Caco-2 (cell line): Measurements from ENCODE around the gene LYPD5. TPM values are rescaled to one million over a fixed set of nuclear protein-coding genes. Genes with fewer than 3 reads are reported as not detected.

Source experiments
- BruUV-seq: library from RNA; stranded (reverse); fragments of 400-500 nt; replicated peaks from 2 replicates; lab custom pipeline; 2021; lab: Mats Ljungman, UMichigan
- CTCF ChIA-PET: fragments of 300-600 bp; sonication (Branson Sonifier 250); formaldehyde crosslinking; loops from one replicate; lab custom pipeline; 2022; ENCODE audit warnings: antibody characterized with exemption; lab: Charles Lee
- POLR2A ChIA-PET: fragments of 300-600 bp; sonication (Branson Sonifier 250); formaldehyde crosslinking; loops from one replicate; lab custom pipeline; 2022; ENCODE audit warnings: antibody characterized with exemption; lab: Charles Lee
- DNase-seq, 2 experiments: peaks; one replicate each; pipeline versions ENCODE4 v3.0.0 to v3.0.0-alpha.2; 2020 to 2022
- H3K27me3 ChIP-seq: replicated peaks from 2 replicates; pipeline ENCODE4 v1.6.0; 2011; ENCODE audit warnings: low read length; ENCODE audit not compliant: control insufficient read depth, insufficient read depth
- H3K36me3 ChIP-seq: 2 replicates; pipeline ENCODE4 v1.5.1; 2011; ENCODE audit warnings: low read length; ENCODE audit not compliant: control insufficient read depth, insufficient read depth
- H3K4me1 ChIP-seq: fragments of 250-450 bp; sonication (Bioruptor Pico); 2 replicates; pipeline ENCODE4 v1.5.1; 2020; ENCODE audit warnings: mild to moderate bottlenecking
- H3K4me3 ChIP-seq: 2 replicates; pipeline ENCODE4 v1.5.1; 2011; ENCODE audit warnings: low read depth, mild to moderate bottlenecking, control low read depth, low read length
- H3K9me3 ChIP-seq: fragments of 250-450 bp; sonication (Bioruptor Pico); 2 replicates; pipeline ENCODE4 v1.5.1; 2020; ENCODE audit warnings: mild to moderate bottlenecking, moderate library complexity
- H3K27ac Mint-ChIP-seq: one replicate; pipeline ENCODE4 v1.8.0; 2022; ENCODE audit warnings: mixed read lengths; ENCODE audit not compliant: unreplicated experiment
- H3K27me3 Mint-ChIP-seq: one replicate; pipeline ENCODE4 v1.8.0; 2022; ENCODE audit warnings: mixed read lengths; ENCODE audit not compliant: insufficient read depth, unreplicated experiment
- H3K36me3 Mint-ChIP-seq: one replicate; pipeline ENCODE4 v1.8.0; 2022; ENCODE audit warnings: mild to moderate bottlenecking, mixed read lengths; ENCODE audit not compliant: insufficient read depth, unreplicated experiment
- H3K4me1 Mint-ChIP-seq: one replicate; pipeline ENCODE4 v1.8.0; 2022; ENCODE audit warnings: low read depth, mixed read lengths; ENCODE audit not compliant: unreplicated experiment
- H3K4me3 Mint-ChIP-seq: one replicate; pipeline ENCODE4 v1.8.0; 2022; ENCODE audit warnings: mild to moderate bottlenecking, moderate library complexity, mixed read lengths; ENCODE audit not compliant: unreplicated experiment
- H3K9me3 Mint-ChIP-seq: one replicate; pipeline ENCODE4 v1.8.0; 2022; ENCODE audit warnings: mixed read lengths; ENCODE audit not compliant: unreplicated experiment
- intact Hi-C: fragments of 100-400 bp; cut with micrococcal nuclease; formaldehyde crosslinking; loops from one replicate; pipeline ENCODE4 v1.10.0; 2022; ENCODE audit not compliant: unreplicated experiment
- total RNA-seq: library from RNA; stranded (reverse); gene quantifications from 2 replicates; pipeline ENCODE4 v1.2.3, GENCODE V29; 2022
- TF ChIP-seq, protein P1 (sequence below), 2 experiments: fragments of 200-600 bp in 1 of 2; IDR thresholded peaks; 1 replicate in 1 of 2; 2 replicates in 1 of 2; pipeline versions ENCODE4 v1.5.1 to v1.8.0; 2011 to 2022; ENCODE audit warnings: antibody characterized with exemption in 1 of 2, control low read depth in 1 of 2, inconsistent platforms in 1 of 2, low read depth in 1 of 2, low read length in 1 of 2, mild to moderate bottlenecking in 1 of 2, moderate library complexity in 1 of 2; ENCODE audit not compliant: insufficient read depth in 1 of 2, severe bottlenecking in 1 of 2, unreplicated experiment in 1 of 2

Gene LYPD5
- total RNA-seq, 1 experiment from 2014 or later: 0.95 TPM

DNA sequence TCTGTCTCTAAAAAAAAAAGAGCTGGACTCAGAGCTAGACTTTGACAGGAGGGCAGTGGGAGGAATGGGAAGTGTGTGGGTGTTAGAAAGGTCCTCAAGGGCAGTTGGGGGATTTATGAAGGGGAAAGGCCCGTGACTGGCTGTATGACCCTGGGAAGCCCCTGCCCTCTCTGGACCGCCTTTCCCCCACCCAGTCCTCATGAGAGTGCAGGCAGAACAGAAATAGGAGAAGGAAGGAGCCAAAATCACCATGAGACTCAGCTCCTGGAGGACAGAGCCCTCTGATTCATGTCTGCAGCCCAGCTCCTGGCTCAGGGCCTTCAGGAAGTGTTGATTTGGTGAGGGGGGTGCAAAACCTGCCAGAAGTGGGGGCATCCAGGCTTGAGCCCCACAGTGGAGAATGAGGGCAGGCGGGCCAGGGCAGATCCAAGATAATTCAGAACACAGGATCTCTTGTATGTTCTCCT is 38.7 kb downstream of the LYPD5 start:
- Mint-ChIP-seq H3K27ac (no peak overlapping the region), H3K27me3 (no peaks in the 10 kb centered on the region), H3K4me1 (peaks cover 19% of the 10 kb centered on the region), H3K4me3 (no peak overlapping the region), H3K36me3 (peaks cover 11% of the 10 kb centered on the region), H3K9me3 (no peaks in the 10 kb centered on the region)
- TF ChIP-seq, protein P1, sequence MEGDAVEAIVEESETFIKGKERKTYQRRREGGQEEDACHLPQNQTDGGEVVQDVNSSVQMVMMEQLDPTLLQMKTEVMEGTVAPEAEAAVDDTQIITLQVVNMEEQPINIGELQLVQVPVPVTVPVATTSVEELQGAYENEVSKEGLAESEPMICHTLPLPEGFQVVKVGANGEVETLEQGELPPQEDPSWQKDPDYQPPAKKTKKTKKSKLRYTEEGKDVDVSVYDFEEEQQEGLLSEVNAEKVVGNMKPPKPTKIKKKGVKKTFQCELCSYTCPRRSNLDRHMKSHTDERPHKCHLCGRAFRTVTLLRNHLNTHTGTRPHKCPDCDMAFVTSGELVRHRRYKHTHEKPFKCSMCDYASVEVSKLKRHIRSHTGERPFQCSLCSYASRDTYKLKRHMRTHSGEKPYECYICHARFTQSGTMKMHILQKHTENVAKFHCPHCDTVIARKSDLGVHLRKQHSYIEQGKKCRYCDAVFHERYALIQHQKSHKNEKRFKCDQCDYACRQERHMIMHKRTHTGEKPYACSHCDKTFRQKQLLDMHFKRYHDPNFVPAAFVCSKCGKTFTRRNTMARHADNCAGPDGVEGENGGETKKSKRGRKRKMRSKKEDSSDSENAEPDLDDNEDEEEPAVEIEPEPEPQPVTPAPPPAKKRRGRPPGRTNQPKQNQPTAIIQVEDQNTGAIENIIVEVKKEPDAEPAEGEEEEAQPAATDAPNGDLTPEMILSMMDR (IDR thresholded peaks at IDR 0.05; ENCODE audit: insufficient read depth in 1 of 2, low read depth in 1 of 2, low read length in 1 of 2, severe bottlenecking in 1 of 2, unreplicated experiment in 1 of 2): no peak
- no peak for DNase-seq
- intact Hi-C loops: no loop called here
- POLR2A ChIA-PET: interaction anchor here (0.6 kb wide), 1 partner anchor 9 kb away, joined by 3 read pairs; no protein-coding TSS in a partner anchor
- CTCF ChIA-PET: interaction anchor here (1.5 kb wide), 1 partner anchor 18 kb away, joined by 3 read pairs; no protein-coding TSS in a partner anchor
- peaks cover 5% of the 10 kb centered on the region; the same call in 1 of the 2 replicates for H3K4me1 ChIP-seq
- no TSS peak for BruUV-seq
- H3K36me3 ChIP-seq: peaks cover 1% of the 10 kb centered on the region; the same call in 1 of the 2 replicates
- H3K9me3 ChIP-seq: no peaks in the 10 kb centered on the region
- no peaks in the 10 kb centered on the region for H3K27me3 ChIP-seq
- H3K4me3 ChIP-seq: no peak overlapping the region

DNA sequence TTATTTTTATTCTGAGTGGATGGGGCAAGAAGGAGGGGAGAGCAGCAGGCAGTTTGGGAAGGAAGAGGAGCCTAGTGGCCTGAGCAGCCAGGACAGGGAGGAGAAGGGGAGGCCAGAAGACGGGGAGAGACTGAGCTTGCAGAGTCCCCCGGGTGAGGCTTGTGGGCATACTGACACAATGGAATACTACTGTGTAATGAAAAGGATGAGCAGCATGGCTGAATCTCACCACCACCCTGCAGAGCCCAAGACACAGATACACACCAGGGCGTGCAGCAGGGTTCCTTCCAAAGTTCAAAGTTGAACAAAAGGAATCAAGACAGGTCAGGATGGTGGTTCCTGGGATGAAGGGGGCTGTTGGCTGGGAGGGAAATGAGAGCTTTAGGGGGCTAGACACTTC is 39.4 kb downstream of the LYPD5 start:
- no peak overlapping the region for H3K4me3 ChIP-seq
- no peak for DNase-seq
- Mint-ChIP-seq H3K4me3 (no peak overlapping the region), H3K27ac (no peak overlapping the region), H3K4me1 (peaks cover 19% of the 10 kb centered on the region), H3K9me3 (no peaks in the 10 kb centered on the region), H3K27me3 (no peaks in the 10 kb centered on the region), H3K36me3 (peaks cover 11% of the 10 kb centered on the region)
- peaks cover 5% of the 10 kb centered on the region; the same call in 1 of the 2 replicates for H3K4me1 ChIP-seq
- intact Hi-C loops: no loop called here
- no TSS peak for BruUV-seq
- no peaks in the 10 kb centered on the region for H3K27me3 ChIP-seq
- peaks cover 1% of the 10 kb centered on the region; the same call in 1 of the 2 replicates for H3K36me3 ChIP-seq
- ChIA-PET POLR2A (no interaction called here), CTCF (interaction anchor here (1.5 kb wide), 1 partner anchor 18 kb away, joined by 3 read pairs; no protein-coding TSS in a partner anchor)
- H3K9me3 ChIP-seq: no peaks in the 10 kb centered on the region
- TF ChIP-seq, protein P1 (IDR thresholded peaks at IDR 0.05; ENCODE audit: insufficient read depth in 1 of 2, low read depth in 1 of 2, low read length in 1 of 2, severe bottlenecking in 1 of 2, unreplicated experiment in 1 of 2): no peak

DNA sequence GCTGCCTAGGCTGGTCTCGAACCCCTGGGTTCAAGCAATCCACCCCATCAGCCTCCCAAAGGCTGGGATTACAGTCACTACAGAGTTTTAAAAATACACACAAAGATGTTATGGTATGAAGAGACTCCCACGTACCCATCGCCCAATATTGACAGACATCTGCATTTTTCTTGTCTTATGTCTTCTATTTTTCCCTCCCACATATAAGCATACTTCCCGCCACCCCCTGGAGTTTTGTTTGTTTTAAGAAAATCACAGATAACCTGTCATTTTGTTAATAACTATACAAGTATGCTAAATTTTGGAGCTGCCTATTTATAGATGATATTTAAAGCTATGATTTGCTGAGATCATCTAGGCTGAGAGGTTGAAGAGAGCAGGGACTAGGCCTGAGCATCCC is 41.3 kb downstream of the LYPD5 start:
- H3K27ac Mint-ChIP-seq: no peak overlapping the region

More for the DNA sequence above, 41.3 kb downstream of the LYPD5 start:
- H3K36me3 Mint-ChIP-seq: peaks cover 18% of the 10 kb centered on the region
- H3K27me3 ChIP-seq: no peaks in the 10 kb centered on the region
- no peak overlapping the region for H3K4me3 ChIP-seq
- H3K9me3 Mint-ChIP-seq: no peaks in the 10 kb centered on the region
- intact Hi-C loops: no loop called here
- no peaks in the 10 kb centered on the region for H3K36me3 ChIP-seq
- TF ChIP-seq, protein P1 (IDR thresholded peaks at IDR 0.05; ENCODE audit: insufficient read depth in 1 of 2, low read depth in 1 of 2, low read length in 1 of 2, severe bottlenecking in 1 of 2, unreplicated experiment in 1 of 2): no peak
- no peaks in the 10 kb centered on the region for H3K9me3 ChIP-seq
- H3K4me1 Mint-ChIP-seq: peaks cover 7% of the 10 kb centered on the region
- BruUV-seq: no TSS peak
- H3K4me1 ChIP-seq: peaks cover 5% of the 10 kb centered on the region; the same call in 1 of the 2 replicates
- H3K4me3 Mint-ChIP-seq: no peak overlapping the region
- DNase-seq: no peak
- ChIA-PET POLR2A (no interaction called here), CTCF (no interaction called here)
- H3K27me3 Mint-ChIP-seq: no peaks in the 10 kb centered on the region
